ENCODE measurements around the gene RIC3.

The RIC3 gene

GRCh38 chr11:8067567-8067928 lies 101.3 kb downstream of the RIC3 start:
- no peak for DNase-seq (ENCODE audit: low read depth in 2 of 2)

- no peak for DNase-seq (ENCODE audit: low read depth in 2 of 2)
Measured at GRCh38 chr11:8066911-8067455, 101.8 kb downstream of the RIC3 start.

- DNase-seq (ENCODE audit: low read depth in 2 of 2): no peak
Measured at GRCh38 chr11:8066036-8066910, 102.6 kb downstream of the RIC3 start.

- no peak for DNase-seq (ENCODE audit: low read depth in 2 of 2)
Measured at GRCh38 chr11:8065031-8065430, 103.8 kb downstream of the RIC3 start.

- no peak for DNase-seq (ENCODE audit: low read depth in 2 of 2)
Measured at GRCh38 chr11:8063324-8063723, 105.5 kb downstream of the RIC3 start.

GRCh38 chr11:8062781-8063257 lies 106.0 kb downstream of the RIC3 start:
- DNase-seq (ENCODE audit: low read depth in 2 of 2): no peak

GRCh38 chr11:8061555-8062428 lies 107.0 kb downstream of the RIC3 start:
- DNase-seq (ENCODE audit: low read depth in 2 of 2): no peak

- no peak for DNase-seq (ENCODE audit: low read depth in 2 of 2)
Measured at GRCh38 chr11:8060801-8061554, 107.8 kb downstream of the RIC3 start.

GRCh38 chr11:8060146-8060719 lies 108.6 kb downstream of the RIC3 start:
- no peak for DNase-seq (ENCODE audit: low read depth in 2 of 2)

GRCh38 chr11:8059571-8060011 lies 109.2 kb downstream of the RIC3 start:
- no peak for DNase-seq (ENCODE audit: low read depth in 2 of 2)

- DNase-seq (ENCODE audit: low read depth in 2 of 2): no peak
Measured at GRCh38 chr11:8059030-8059429, 109.8 kb downstream of the RIC3 start.

GRCh38 chr11:8058216-8058615 lies 110.6 kb downstream of the RIC3 start:
- DNase-seq (ENCODE audit: low read depth in 2 of 2): no peak

- DNase-seq (ENCODE audit: low read depth in 2 of 2): no peak
Measured at GRCh38 chr11:8056810-8057463, 111.9 kb downstream of the RIC3 start.
